Mesenteric fat pad (tissue), 1 donor: ENCODE data around the gene PIH1D1. TPM values are rescaled to one million over a fixed set of nuclear protein-coding genes. Genes with fewer than 3 reads are reported as not detected.

Experiments used
- DNase-seq: peaks from one replicate; pipeline ENCODE4 v3.0.0-alpha.2; 2020; ENCODE audit warnings: low spot score
- total RNA-seq: library from RNA; stranded (reverse); fragmentation: NEBNext Ultra II Directional; extraction: Animal tissue kit (Norgen Biotek cat#: 25700); gene quantifications from one replicate; pipeline ENCODE4 v1.2.1, GENCODE V29; 2021
- donor health status: DM: yes; HTN: yes; CAD: no.

Gene PIH1D1
- total RNA-seq, 1 donor from 2014 or later = 50.2 TPM

DNA sequence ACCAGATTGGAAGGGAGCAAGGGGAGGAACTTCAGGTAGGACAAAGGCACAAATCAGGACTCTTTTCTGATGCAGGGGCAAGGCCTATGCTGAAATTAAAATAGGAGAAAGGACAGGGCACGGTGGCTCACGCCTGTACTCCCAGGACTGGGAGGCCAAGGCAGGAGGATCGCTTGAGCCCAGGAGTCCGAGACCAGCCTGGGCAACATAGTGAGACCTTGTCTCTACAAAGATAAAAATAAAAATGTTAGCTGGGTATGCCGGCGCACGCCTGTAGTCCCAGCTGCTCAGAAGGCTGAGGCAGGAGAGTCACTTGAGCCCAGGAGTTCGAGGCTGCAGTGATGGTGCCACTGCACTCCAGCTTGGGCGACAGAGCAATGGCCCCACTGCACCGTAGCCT is 15.9 kb downstream of the PIH1D1 start:
- no peak for DNase-seq

DNA sequence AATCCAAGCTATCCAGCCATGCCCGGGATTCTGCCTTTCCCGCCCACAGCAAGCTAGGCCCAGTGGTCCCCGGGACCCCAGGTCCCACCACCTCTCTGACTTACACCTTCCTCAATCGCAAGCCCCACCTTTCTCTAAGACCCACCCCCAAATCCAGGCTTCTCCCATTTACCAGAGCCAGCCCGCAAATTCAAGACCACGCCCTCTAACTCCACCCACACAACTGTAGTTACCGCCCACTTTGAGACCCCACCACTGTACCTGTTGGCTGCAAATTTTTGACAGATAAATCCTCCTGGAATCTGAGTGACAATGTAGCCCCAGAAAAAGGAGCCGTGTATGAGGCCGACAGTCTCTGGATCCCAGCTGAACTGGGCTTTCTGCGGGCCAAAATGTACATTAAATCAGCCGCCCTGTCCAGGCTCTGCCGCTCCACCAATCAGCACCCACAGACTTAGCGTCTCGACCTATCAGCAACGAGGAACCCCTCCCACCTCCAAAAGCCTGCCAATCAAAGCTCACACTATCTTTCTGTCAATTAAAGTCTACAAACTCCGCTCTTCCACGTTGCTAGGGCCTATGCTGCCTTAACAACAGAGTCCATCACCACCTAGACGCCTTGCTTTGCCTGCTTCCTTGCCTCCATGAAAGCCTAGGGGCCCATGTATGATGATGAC is 16.6 kb downstream of the PIH1D1 start:
- no peak for DNase-seq

DNA sequence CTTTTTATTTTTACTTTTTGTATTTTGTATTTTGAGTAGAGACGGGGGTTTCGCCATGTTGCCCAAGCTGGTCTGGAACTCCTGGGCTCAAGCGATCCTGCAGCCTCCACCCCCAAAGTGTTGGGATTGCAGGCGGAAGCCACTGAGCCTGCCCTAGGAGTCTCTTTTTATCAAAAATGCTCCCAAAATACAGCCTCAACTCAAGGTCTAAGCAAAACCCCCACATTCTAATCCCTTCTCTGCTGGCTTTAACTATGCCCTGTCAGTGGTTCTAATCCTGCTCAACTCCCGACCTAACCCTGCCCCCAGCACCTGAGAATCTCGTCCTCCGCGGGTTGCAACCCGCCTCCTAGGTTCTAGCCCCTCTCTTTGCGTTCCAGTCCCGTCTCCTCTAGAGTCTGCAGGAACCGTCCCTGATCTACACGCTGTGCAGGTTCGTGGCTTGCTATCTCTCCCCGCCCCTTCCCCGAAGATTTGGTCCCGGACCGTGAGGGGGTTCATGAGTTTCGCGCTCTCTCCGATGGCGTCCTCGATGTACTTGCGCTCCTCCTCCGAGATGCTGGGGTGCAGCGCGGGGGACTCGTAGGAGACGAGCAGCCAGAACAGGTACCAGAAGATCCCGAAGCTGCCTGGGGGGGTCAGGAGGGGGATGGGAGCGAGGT is 18.2 kb downstream of the PIH1D1 start:
- DNase-seq = no peak

DNA sequence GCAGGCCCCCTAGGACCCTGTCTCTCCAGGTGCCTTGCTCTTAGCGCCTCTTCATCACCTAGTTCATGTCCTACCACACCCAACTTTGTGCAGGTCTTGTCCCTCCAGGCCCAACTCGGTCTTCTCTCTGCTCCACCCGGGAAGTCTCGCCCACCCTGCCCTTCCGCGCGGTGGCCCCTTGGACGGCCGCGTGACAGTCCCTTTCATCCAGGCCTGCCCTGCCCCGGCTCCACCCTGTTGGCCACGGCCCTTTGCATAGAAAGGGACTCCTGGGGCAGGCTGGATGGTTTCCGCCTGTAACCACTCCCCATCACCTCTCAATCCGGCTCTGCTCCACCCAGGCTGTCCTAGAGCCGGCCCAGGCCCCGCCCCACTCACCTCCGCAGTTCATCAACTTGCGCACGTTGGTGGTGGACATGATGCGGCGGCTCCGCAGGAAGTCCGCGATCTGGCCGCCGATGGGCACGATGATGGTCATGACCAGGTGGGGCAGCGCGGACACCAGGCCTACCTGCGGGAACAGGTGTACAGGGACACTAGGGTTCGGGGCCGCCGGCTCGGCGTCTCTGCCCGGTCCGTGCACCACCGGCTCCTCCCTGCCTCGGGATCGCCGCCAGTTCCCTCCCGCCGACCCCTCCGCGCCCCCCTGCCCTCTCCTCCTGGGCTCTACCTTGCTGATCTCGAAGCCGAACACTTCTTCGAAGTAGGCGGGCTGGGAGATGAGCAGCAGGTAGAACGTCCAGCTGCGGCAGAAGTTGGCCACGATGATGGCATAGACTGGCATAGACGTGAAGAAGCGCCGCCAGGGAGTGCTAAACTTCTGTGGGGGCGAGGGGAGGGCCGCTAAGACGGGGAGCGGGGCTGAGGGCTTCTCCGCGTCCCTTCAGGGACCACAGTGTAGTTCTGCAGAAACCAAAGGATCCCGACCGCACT is 19.2 kb downstream of the PIH1D1 start:
- no peak for DNase-seq

DNA sequence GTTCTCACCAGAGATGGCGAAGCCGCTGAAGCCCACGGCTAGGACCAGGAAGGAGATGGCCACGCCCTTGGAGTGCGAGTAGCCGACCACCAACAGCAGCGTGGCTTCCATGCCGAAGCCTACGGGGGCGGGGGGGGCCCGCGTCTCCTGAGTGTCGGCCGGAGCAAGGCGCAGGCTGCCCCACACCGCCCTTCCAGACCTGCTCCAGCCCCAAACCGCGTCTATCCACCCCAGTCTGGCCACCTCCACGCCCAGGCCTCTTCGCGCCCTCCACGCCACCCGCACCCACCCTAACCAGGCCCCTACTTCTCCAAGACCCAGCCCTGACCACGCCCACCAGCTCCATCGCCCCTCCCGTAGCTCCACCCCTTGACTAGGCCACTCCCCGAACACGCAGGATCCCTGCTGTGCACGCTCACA is 20.3 kb downstream of the PIH1D1 start:
- DNase-seq = no peak

DNA sequence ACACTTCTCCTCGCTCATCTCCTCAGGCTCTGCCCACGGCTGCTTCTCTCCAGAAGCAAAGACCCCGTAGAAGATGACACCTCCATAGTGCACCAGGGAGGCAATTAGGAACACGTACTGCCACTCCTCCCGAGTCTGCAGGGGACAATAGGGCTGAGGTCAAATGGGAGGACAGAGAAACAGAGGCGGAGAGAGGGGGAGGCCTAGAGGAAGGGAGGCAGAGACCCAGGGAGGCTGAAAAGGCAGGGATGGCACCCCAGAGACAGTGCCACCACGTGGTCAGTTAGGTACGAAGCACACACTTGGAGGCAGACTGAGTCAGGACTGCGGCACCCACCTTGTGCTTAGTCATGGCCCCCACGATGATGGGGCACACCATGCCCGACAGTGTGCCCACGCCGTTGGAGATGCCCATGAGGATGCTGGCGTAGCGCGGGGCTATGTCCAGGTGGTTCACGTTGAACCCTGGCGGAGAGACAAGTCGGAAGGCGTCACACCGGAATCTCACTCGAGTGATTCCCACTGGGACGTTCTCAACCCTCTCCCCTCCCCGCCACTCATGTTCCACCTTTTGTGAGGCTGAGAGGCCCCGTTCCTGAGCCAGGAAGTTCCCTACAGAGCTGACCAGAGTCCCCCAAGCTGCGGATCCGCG is 20.8 kb downstream of the PIH1D1 start:
- DNase-seq = no peak

DNA sequence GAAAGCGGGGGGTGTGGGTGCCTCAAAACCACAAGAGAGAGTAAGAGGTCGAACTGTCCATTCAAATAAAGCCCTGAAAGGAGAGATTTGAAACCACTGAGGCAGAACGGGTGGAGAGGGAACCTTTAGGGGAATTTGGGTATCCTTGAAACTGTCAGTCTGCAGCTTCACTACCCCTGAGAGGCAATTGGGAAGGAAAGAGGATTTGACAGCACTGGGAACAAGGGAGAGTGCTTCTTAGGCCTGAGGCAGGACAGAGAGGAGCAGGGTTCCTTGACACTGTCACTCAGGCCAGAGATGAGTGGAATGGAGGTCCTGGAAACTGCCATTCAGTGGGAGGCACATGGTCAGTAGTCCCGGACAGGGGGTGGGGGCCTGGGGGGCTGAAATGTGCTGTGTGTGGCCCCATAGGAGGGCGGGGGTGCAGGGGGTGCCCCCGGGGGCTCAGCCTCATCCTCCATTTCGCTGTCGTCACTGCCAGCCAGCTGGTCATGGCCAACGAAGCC is 21.4 kb downstream of the PIH1D1 start:
- DNase-seq = no peak

DNA sequence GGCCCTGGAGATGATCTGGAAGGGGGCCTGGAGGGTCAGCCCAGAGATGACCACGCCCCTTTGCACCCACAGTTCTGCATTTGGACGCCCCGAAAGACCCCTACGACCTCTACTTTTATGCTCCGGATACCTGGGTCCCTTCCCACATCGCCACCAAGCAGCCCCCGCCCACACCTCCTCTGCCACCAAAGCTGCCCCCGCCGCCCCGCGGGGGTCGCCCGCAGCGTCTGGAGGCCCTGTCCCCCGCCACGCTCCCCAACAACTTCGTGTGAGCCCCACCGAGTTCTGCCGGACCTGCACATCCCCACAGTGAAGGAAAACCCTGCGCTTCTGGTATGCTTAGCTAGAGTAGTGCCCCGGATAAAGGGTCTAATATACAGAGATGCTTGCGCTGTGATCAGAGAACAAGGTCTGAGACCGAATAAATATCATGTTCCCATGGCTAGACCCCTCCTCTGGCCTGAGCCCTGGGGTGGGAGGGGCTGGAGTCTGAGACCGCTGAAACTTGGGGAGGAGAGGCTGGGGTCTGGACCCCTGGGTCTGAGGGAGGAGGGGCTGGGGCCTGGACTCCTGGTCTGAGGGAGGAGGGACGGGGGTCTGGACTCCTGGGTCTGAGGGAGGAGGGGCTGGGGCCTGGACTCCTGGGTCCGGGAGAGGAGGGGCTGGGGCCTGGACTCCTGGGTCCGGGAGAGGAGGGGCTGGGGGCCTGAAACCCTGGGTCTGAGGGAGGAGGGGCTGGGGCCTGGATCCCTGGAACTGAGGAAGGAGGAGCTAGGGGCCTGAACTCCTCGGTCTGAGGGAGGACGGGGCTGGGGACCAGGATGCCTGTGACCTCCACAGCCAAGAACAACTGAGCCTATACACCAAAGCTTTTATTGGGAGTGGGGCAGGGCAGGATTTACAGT is 22.8 kb downstream of the PIH1D1 start:
- DNase-seq = no peak

DNA sequence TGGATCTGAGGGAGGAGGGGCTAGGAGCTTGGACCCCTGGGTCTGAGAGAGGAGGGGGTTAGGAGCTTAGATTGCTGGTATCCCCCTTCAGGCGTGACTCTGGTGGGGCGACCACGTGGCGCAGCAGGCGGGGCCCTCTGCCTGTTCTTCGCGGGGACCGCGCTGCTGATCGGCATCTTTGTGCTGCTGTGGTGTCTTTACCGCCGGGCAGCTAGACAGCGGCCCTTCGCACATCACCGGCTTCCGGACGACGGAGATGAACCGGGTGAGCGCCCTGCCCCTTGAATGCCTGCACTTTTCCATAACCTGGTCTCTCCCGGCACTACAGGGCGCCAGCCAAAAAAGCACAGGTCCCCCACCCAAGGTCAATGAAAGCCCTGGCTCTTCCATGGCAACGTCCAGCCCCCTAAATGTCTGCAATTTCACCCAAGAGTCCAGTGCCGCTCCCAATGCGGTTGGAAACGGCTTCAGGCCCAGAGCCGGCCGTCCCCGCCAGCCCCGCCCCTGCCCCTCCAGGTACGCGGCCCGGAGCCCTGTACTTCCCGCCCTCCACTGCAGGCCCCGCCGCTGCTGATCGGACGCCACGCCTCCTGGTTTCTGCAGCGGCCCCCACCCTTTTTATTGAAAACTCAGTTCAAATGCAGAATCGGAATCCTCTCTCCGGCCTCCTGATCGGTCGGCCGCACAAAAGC is 23.6 kb downstream of the PIH1D1 start:
- no peak for DNase-seq

DNA sequence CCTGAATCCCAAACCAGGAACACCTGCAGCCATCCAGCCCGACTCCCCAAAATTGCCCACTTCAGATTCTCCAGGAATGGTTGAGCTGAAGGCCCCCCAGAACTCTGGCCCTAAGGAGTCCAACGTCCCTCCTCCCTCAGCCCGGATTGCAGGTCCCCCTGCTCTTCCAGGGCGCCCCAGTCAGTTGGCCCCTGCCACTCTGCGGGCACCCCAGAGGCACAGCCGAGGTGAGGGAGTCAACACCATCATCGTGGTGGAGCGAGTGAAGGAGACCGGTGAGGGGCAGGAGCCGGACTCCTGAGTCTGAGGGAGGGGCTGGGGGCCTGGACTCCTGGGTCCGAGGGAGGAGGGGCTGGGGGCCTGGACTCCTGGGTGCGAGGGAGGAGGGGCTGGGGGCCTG is 24.3 kb downstream of the PIH1D1 start:
- no peak for DNase-seq

DNA sequence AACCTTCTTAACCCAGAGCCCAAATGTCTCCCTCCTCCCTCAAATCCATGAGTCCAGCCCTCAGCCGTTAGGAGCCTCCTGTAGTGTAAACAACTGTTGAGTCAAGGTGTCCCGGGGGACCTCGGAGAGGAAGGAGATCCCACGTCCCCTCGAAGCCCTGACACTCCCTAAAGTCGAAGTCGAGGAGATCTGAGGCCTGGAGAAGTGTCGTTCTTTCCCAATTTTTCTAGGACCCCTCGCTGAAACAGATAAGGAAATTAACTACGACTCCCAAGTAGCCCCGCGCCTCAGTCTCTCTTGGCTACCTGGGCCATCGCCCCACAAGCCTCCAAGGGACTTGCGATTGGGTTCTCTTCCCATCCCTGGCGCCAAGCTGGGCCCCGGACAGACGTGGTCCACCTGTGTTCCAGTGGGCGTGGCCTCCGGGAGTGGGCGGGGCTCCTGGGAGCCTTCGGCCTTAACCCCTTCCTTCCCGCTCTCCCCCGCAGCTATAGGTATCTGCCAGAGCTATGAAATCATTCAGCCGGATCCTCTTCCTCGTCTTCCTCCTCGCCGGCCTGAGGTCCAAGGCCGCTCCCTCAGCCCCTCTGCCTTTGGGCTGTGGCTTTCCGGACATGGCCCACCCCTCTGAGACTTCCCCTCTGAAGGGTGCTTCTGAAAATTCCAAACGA is 25.6 kb downstream of the PIH1D1 start:
- no peak for DNase-seq

DNA sequence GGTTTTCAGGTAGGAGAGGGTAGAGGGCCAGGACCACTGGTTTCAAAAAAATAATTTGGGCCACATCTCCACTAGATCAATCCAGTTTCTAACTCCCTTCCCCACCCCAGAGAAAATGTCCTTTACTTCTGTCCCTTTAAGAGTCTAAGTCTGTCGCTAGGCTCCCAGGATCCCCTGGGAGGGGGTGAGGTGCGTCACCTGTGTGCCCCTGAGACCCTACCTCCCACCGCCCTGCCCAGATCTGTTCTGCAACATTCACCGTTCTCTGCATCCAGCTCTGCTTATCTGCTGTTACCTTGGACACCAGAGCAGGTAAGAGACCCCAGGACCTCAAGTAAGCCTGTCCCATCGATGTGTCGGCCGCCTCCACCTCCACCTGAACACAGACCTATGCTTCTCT is 26.4 kb downstream of the PIH1D1 start, which contains the start of gene GFY:
Gene GFY (plus strand): TSS at position 211 of the 400 bp plus-strand sequence. CDS start 1,043 bp downstream, outside the sequence.
- no peak for DNase-seq

DNA sequence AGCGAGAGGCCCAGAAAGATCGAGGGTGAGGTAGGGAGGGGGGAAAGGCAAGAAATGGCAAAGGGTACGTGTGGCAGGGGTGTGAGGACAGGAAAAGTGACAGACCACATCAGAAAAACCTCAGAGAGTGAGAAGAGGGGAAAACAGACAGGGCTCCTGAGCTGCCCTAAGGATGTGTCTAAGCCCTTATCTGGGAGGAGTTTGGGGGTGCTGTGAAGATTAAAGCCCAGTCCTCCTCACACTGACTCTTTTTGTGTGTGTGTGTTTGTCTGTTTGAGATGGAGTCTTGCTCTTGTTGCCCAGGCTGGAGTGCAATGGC is 27.7 kb downstream of the PIH1D1 start:
- DNase-seq = no peak

DNA sequence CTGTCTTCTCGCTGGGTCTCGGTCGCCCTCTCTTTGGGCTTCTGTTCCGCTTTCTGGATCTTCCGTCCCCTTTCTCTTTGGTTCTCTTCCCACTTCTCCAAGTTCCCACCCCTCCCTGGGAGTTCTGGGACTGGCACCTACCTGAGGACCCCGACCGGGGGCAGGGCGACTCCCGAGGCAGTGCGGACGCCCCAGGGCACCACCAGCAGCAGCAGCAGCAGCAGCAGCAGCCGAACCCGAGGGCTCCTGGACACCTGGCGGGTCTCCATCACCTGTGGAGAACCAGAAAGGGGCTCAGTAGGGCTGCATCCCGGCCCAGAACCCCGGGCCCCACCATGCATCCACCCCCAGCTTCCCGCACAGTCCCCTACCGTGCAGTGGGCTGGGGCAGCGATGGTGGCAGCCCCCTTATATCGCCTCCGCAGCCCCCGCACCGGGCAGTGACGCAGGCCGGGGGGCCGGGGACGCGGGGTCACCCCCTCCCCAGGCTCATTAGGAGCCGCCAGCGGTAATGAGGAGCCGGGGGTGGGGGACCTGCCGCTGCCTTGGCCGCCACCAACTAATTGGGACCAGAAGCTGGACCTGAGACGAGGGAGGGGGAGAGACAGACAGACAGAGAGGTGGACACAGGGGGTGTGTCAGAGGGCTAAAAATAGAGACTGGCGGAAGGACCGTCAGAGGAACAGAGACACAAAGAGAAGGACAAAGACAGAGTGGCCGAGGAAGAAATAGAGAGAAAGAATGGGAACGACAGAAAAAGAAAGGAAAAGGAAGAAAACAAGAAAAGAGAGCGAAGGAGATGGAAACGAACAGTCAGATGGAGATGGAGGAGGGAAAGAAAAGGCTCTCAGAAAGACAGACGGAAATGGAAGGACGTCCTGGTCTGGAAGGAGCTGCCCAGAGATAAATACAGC is 28.3 kb downstream of the PIH1D1 start, which contains the start of gene PTH2:
Gene PTH2 (minus strand): TSS at position 371 of the 914 bp plus-strand sequence. CDS start 102 bp downstream, at position 269.
- DNase-seq = no peak

DNA sequence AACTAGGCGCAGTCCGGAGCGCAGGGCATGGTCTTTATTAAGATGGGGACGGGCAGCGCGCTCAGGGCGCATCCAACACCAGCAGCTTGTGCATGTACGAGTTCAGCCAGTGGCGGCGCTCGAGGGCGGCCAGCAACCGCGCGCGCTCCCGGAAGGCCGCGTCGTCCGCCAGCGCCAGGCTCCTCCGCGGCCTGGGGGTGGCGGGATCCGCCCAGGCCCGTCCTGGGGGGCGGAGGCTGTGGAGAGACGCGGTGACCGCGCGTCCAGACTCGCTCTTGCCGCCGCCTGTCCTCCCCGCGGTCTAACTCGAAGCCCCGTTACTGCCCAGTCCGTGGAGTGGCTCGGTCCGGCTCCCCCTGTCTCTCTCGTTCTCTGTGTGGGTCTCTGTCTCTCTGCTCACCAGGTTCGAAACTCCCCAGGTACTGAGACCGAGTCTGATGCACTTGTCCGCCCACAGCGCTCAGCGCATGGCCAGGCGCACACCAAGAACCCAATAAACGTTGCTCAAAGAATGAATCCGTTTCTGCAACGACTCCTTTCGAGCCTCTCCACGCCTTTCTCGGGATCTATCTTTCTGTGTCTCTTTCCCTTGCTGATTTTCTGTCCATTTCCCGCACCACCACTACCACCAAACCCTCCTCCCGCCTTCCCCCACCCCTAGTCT is 29.1 kb downstream of the PIH1D1 start:
- DNase-seq = no peak

DNA sequence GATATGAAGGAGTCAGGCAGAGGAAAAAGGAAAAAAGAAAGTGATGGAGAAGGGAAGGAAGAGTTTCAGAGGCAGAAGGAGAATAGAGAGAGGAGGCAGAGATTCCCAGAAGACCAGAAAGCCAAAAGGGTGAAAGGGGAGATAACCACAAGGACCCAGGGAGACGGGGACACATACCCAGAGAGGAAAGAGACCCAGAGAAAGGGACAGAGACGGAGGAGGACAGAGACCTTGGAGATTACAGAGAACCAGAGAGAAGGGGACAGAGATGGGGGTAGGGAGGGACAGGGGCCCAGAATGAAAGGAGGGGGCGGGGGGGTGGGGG is 29.8 kb downstream of the PIH1D1 start:
- DNase-seq = no peak
